ENCODE measurements around the gene MUS81.

DNA sequence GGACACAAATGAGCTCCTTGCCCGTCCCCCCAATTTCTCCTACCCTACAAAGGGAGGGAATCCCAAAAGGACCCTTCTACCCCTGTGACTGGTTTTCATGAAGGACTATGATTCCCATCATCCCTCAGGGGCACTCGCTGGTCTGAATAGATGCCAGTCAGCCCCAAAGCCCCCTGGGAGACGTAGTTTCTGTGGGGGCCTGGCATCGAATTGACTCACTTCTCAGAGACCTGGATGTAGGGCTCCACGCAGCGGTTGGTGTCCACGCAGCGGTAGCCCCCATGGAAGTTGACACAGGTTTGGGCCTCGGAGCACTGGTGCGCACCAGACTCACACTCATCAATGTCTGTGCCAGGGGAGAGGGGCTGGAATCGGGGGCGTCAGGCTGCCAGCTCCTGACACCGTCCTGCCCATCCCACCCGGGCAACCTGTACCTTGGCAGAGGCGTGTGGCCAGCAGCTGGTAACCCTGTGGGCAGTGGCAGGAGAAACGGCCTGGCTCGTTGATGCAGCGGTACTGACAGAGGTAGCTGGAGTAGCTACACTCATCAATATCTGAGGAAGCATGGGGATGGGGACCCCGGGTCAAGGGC lies 7.9 kb downstream of the MUS81 start:
- TF ChIP-seq, protein P1, sequence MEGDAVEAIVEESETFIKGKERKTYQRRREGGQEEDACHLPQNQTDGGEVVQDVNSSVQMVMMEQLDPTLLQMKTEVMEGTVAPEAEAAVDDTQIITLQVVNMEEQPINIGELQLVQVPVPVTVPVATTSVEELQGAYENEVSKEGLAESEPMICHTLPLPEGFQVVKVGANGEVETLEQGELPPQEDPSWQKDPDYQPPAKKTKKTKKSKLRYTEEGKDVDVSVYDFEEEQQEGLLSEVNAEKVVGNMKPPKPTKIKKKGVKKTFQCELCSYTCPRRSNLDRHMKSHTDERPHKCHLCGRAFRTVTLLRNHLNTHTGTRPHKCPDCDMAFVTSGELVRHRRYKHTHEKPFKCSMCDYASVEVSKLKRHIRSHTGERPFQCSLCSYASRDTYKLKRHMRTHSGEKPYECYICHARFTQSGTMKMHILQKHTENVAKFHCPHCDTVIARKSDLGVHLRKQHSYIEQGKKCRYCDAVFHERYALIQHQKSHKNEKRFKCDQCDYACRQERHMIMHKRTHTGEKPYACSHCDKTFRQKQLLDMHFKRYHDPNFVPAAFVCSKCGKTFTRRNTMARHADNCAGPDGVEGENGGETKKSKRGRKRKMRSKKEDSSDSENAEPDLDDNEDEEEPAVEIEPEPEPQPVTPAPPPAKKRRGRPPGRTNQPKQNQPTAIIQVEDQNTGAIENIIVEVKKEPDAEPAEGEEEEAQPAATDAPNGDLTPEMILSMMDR (IDR thresholded peaks at IDR 0.05; ENCODE audit: low read depth, low read length), result no peak
- TF ChIP-seq POLR2A (IDR thresholded peaks at IDR 0.05; ENCODE audit: extremely low read depth, insufficient read length) (no peak), MYC (IDR thresholded peaks at IDR 0.05; ENCODE audit: low read depth, low read length) (no peak)
- TF ChIP-seq, protein P2, sequence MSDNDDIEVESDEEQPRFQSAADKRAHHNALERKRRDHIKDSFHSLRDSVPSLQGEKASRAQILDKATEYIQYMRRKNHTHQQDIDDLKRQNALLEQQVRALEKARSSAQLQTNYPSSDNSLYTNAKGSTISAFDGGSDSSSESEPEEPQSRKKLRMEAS (IDR thresholded peaks at IDR 0.05; ENCODE audit: low read depth, low read length), result no peak

Measured in NB4 (cell line).